CD14-positive monocyte (primary cell): ENCODE data around the gene B4GALT7. TPM values are rescaled to one million over a fixed set of nuclear protein-coding genes. Genes with fewer than 3 reads are reported as not detected.

Experiments
- DNase-seq, 3 donors: peaks; one replicate each; pipeline ENCODE4 v3.0.0-alpha.2; 2011 to 2022
- H2AFZ ChIP-seq: 2 replicates; pipeline ENCODE4 v1.6.0; 2012; ENCODE audit warnings: mild to moderate bottlenecking, low read depth, low read length, inconsistent platforms; ENCODE audit not compliant: insufficient read depth, poor library complexity, severe bottlenecking
- H3K27ac ChIP-seq, 2 donors: 1 replicate in 1 of 2; 2 replicates in 1 of 2; pipeline ENCODE4 v1.5.1; 2012 to 2013; ENCODE audit warnings: low read length in 2 of 2, control low read depth in 1 of 2, inconsistent platforms in 1 of 2, low read depth in 1 of 2, mild to moderate bottlenecking in 1 of 2
- H3K27me3 ChIP-seq, 2 donors: one replicate each; pipeline versions ENCODE4 v1.6.0 to v1.6.1; 2011 to 2013; ENCODE audit warnings: low read length in 2 of 2; ENCODE audit not compliant: control insufficient read depth in 2 of 2, insufficient read depth in 2 of 2
- H3K36me3 ChIP-seq, 2 donors: replicated peaks in 1 of 2; 1 replicate in 1 of 2; 2 replicates in 1 of 2; pipeline versions ENCODE4 v1.5.1 to v1.6.1; 2012 to 2013; ENCODE audit warnings: low read length in 2 of 2, control low read depth in 1 of 2, inconsistent platforms in 1 of 2, mild to moderate bottlenecking in 1 of 2; ENCODE audit not compliant: insufficient read depth in 2 of 2, control insufficient read depth in 1 of 2
- H3K4me1 ChIP-seq, 2 donors: 1 replicate in 1 of 2; 2 replicates in 1 of 2; pipeline versions ENCODE4 v1.5.1 to v1.6.1; 2012 to 2013; ENCODE audit warnings: low read length in 2 of 2, control low read depth in 1 of 2, inconsistent platforms in 1 of 2, mild to moderate bottlenecking in 1 of 2, moderate library complexity in 1 of 2; ENCODE audit not compliant: insufficient read depth in 2 of 2, control insufficient read depth in 1 of 2
- H3K4me2 ChIP-seq: replicated peaks from 2 replicates; pipeline ENCODE3; 2012; ENCODE audit warnings: low read length, moderate library complexity, mild to moderate bottlenecking; ENCODE audit not compliant: poor library complexity, severe bottlenecking; ENCODE audit errors: extremely low read depth
- H3K4me3 ChIP-seq, 3 experiments: fragments of 200-600 bp in 1 of 3; sonication (generic) in 1 of 3; replicated peaks in 1 of 3; 1 replicate in 2 of 3; 2 replicates in 1 of 3; pipeline ENCODE4 v1.5.1; 2011 to 2013; ENCODE audit warnings: low read length in 3 of 3, mild to moderate bottlenecking in 3 of 3, control low read depth in 2 of 3, low read depth in 2 of 3, inconsistent platforms in 1 of 3, moderate library complexity in 1 of 3
- H3K79me2 ChIP-seq: 2 replicates; pipeline ENCODE4 v1.6.0; 2012; ENCODE audit warnings: mild to moderate bottlenecking, control low read depth, inconsistent platforms, low read length, moderate library complexity; ENCODE audit not compliant: insufficient read depth
- H3K9ac ChIP-seq: 2 replicates; pipeline ENCODE4 v1.6.0; 2017; ENCODE audit warnings: low read length, mild to moderate bottlenecking; ENCODE audit not compliant: insufficient read depth, poor library complexity, severe bottlenecking
- H3K9me3 ChIP-seq, 2 donors: replicated peaks in 1 of 2; 1 replicate in 1 of 2; 2 replicates in 1 of 2; pipeline versions ENCODE4 v1.5.1 to v1.6.1; 2012 to 2013; ENCODE audit warnings: low read length in 2 of 2, control low read depth in 1 of 2; ENCODE audit not compliant: control insufficient read depth in 1 of 2, insufficient read depth in 1 of 2
- H4K20me1 ChIP-seq: 2 replicates; pipeline ENCODE4 v1.6.0; 2012; ENCODE audit warnings: mild to moderate bottlenecking, low read length, control low read depth, moderate library complexity; ENCODE audit not compliant: insufficient read depth
- H3K27ac Mint-ChIP-seq, 7 donors: one replicate each; pipeline ENCODE4 v1.8.0; 2020; ENCODE audit warnings: mild to moderate bottlenecking in 7 of 7, mixed read lengths in 7 of 7, moderate library complexity in 6 of 7, inconsistent platforms in 2 of 7
- H3K27me3 Mint-ChIP-seq, 3 donors: one replicate each; pipeline ENCODE4 v1.8.0; 2021 to 2022; ENCODE audit warnings: low read depth in 3 of 3, mild to moderate bottlenecking in 3 of 3, mixed read lengths in 3 of 3, moderate library complexity in 3 of 3, inconsistent platforms in 1 of 3
- H3K36me3 Mint-ChIP-seq, 2 donors: one replicate each; pipeline ENCODE4 v1.8.0; 2020; ENCODE audit warnings: mixed read lengths in 2 of 2, inconsistent platforms in 1 of 2, mild to moderate bottlenecking in 1 of 2
- H3K4me1 Mint-ChIP-seq: one replicate; pipeline ENCODE4 v1.8.0; 2020; ENCODE audit warnings: mild to moderate bottlenecking, mixed read lengths
- H3K4me3 Mint-ChIP-seq, 2 donors: one replicate each; pipeline ENCODE4 v1.8.0; 2020; ENCODE audit warnings: mild to moderate bottlenecking in 2 of 2, mixed read lengths in 2 of 2, moderate library complexity in 1 of 2
- H3K9me3 Mint-ChIP-seq, 7 donors: one replicate each; pipeline ENCODE4 v1.8.0; 2020 to 2022; ENCODE audit warnings: mixed read lengths in 7 of 7, mild to moderate bottlenecking in 6 of 7, moderate library complexity in 6 of 7, inconsistent platforms in 2 of 7
- CTCF ChIP-seq: fragments of 200-600 bp; IDR thresholded peaks from one replicate; pipeline ENCODE4 v1.8.0; 2022; ENCODE audit warnings: antibody characterized with exemption, mild to moderate bottlenecking
- whole genome bisulfite sequencing: methylation state at CpG from one replicate; pipeline ENCODE4 v1.1.5; 2013; ENCODE audit warnings: missing lambda C conversion rate; ENCODE audit not compliant: insufficient coverage; 5-methylcytosine and 5-hydroxymethylcytosine counted together
- intact Hi-C, 2 donors: fragments of 100-400 bp; cut with micrococcal nuclease; formaldehyde crosslinking; loops; one replicate each; pipeline versions ENCODE4 v1.15.0 to v1.15.1; 2023
- polyA plus RNA-seq, 3 donors: library from polyadenylated mRNA; depleted of rRNA in 1 of 3; unstranded in 2 of 3; stranded (reverse) in 1 of 3; fragments of 300-500 nt in 2 of 3; fragments of >200 nt in 1 of 3; fragmentation: Illumina TruSeq in 2 of 3; gene quantifications; 1 replicate in 2 of 3; 2 replicates in 1 of 3; pipeline ENCODE4 v1.2.3, GENCODE V29; 2012 to 2021

Gene B4GALT7
- polyA plus RNA-seq, 3 donors = 15.6 to 21.7 (median 18.8) TPM

GRCh38 chr5:177588413-177588909 is 11.5 kb upstream of the B4GALT7 start:
- H3K9ac ChIP-seq = no peak overlapping the region
- H3K9me3 ChIP-seq = no peaks in the 10 kb centered on the region
- H3K79me2 ChIP-seq = peaks cover 15% of the 10 kb centered on the region
- peaks cover 6 to 9% of the 10 kb centered on the region in 2 donors for H3K27me3 ChIP-seq
- no peaks in the 10 kb centered on the region for H3K9me3 Mint-ChIP-seq
- intact Hi-C loops = no loop called here
- no peak for DNase-seq
- H2AFZ ChIP-seq = no peak overlapping the region
- H3K4me1 Mint-ChIP-seq = peaks cover 18% of the 10 kb centered on the region
- no peak overlapping the region for H3K4me3 ChIP-seq
- peaks cover 19 to 21% of the 10 kb centered on the region in 2 donors for H3K4me1 ChIP-seq
- 76% methylated on average over 8 of the region's 13 CpGs for WGBS
- no peak overlapping the region for H3K4me2 ChIP-seq
- peaks cover 13 to 31% (median 21%) of the 10 kb centered on the region in 3 donors for H3K27me3 Mint-ChIP-seq
- peak overlapping the region in 1 of 7 donors; percentile 8 for H3K27ac Mint-ChIP-seq
- H3K4me3 Mint-ChIP-seq = peak overlapping the region in 1 of 2 donors; percentile 5
- H4K20me1 ChIP-seq = peaks cover 9% of the 10 kb centered on the region
- no peak for TF ChIP-seq CTCF
- peaks cover under 1 to 4% of the 10 kb centered on the region in 2 donors for H3K36me3 Mint-ChIP-seq
- no peak overlapping the region for H3K27ac ChIP-seq
- peaks cover 2 to 4% of the 10 kb centered on the region in 2 donors for H3K36me3 ChIP-seq

- intact Hi-C loops = loop anchor here (10.0 kb wide), 2 partner anchors 276 to 286 kb away; partner anchors contain the start of genes MXD3 (in 1 of the 2), PRELID1 (in 1 of the 2) and RAB24 (in 1 of the 2)
These were observed 9.5 kb upstream of the B4GALT7 start for GRCh38 chr5:177590406-177590805.

More at GRCh38 chr5:177590406-177590805, 9.5 kb upstream of the B4GALT7 start:
- no peak overlapping the region for H3K27ac ChIP-seq
- H3K4me1 ChIP-seq = peaks cover 20 to 30% of the 10 kb centered on the region in 2 donors
- H3K79me2 ChIP-seq = peaks cover 24% of the 10 kb centered on the region
- peaks cover 24% of the 10 kb centered on the region for H3K4me1 Mint-ChIP-seq
- no peak overlapping the region for H3K9ac ChIP-seq
- no CpG with 5 or more reads among the region's 1 CpG for WGBS
- H3K9me3 ChIP-seq = no peaks in the 10 kb centered on the region
- no peak overlapping the region for H3K4me3 ChIP-seq
- peak overlapping the region in 1 of 7 donors; percentile 4 for H3K27ac Mint-ChIP-seq
- peaks cover 3 to 9% of the 10 kb centered on the region in 2 donors for H3K27me3 ChIP-seq
- no peak overlapping the region for H3K4me2 ChIP-seq
- no peak for TF ChIP-seq CTCF
- H3K9me3 Mint-ChIP-seq = no peaks in the 10 kb centered on the region
- H3K36me3 Mint-ChIP-seq = peaks cover 20 to 23% of the 10 kb centered on the region in 2 donors
- H3K36me3 ChIP-seq = peaks cover 21 to 23% of the 10 kb centered on the region in 2 donors
- H4K20me1 ChIP-seq = peaks cover 28% of the 10 kb centered on the region
- H2AFZ ChIP-seq = no peak overlapping the region
- DNase-seq = no peak
- H3K27me3 Mint-ChIP-seq = peaks cover 11 to 25% (median 13%) of the 10 kb centered on the region in 3 donors
- H3K4me3 Mint-ChIP-seq = peak overlapping the region in 1 of 2 donors; percentile 59
